K562 (cell line): Measurements from ENCODE around the gene ACSS1.

Source experiments
- CHD2 ChIP-seq: IDR thresholded peaks from 2 replicates; pipeline ENCODE4 v1.6.1; 2011; ENCODE audit warnings: low read depth, low read length
- CREM ChIP-seq: IDR thresholded peaks from 2 replicates; pipeline ENCODE4 v1.6.1; 2014; ENCODE audit warnings: antibody characterized with exemption, low read depth
- HDGF ChIP-seq: fragments of 450-650 bp; IDR thresholded peaks from 2 replicates; pipeline ENCODE4 v1.6.1; 2016
- TF ChIP-seq, protein P1 (sequence below): fragments of 450-650 bp; conservative IDR thresholded peaks from 2 replicates; pipeline ENCODE4 v1.6.1; 2016; ENCODE audit warnings: missing genetic modification characterization, low read depth, mild to moderate bottlenecking, missing compliant biosample characterization, moderate library complexity

GRCh38 chr20:25045343-25045712 is 12.6 kb downstream of the ACSS1 start:
- TF ChIP-seq CHD2 (no peak), HDGF (no peak), CREM (no peak)
- TF ChIP-seq, protein P1, sequence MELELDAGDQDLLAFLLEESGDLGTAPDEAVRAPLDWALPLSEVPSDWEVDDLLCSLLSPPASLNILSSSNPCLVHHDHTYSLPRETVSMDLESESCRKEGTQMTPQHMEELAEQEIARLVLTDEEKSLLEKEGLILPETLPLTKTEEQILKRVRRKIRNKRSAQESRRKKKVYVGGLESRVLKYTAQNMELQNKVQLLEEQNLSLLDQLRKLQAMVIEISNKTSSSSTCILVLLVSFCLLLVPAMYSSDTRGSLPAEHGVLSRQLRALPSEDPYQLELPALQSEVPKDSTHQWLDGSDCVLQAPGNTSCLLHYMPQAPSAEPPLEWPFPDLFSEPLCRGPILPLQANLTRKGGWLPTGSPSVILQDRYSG, result no peak
